ENCODE data around the gene FAM153A. TPM values are rescaled to one million over a fixed set of nuclear protein-coding genes. Genes with fewer than 3 reads are reported as not detected.

FAM153A gene
- total and polyA plus RNA-seq, 2 experiments from 2014 or later, result not detected

Other genes starting within 250 kb of the FAM153A start
- 21.9 and 22.9 TPM in 2 replicates for gene FAM193B, start 228.3 kb downstream of the FAM153A start, total RNA-seq (2014; rRNA removed; shearing (Covaris generic))
- gene FAM193B, start 228.3 kb downstream of the FAM153A start, polyA plus RNA-seq (2016; fragmentation: Nextera tagmentation; extraction: Ambion mirVana), result 6.1 and 8.0 TPM in 2 replicates
- gene TMED9, start 190.7 kb downstream of the FAM153A start, total RNA-seq (2014; rRNA removed; shearing (Covaris generic)), result 137 and 138 TPM in 2 replicates
- gene TMED9, start 190.7 kb downstream of the FAM153A start, polyA plus RNA-seq (2016; fragmentation: Nextera tagmentation; extraction: Ambion mirVana), result 254 and 282 TPM in 2 replicates
- 42.7 and 53.5 TPM in 2 replicates for gene B4GALT7, start 182.8 kb downstream of the FAM153A start, total RNA-seq (2014; rRNA removed; shearing (Covaris generic))
- gene B4GALT7, start 182.8 kb downstream of the FAM153A start, polyA plus RNA-seq (2016; fragmentation: Nextera tagmentation; extraction: Ambion mirVana), result 35.2 and 37.9 TPM in 2 replicates
- gene PROP1, start 213.3 kb upstream of the FAM153A start, total RNA-seq (2014; rRNA removed; shearing (Covaris generic)), result not detected in 2 replicates
- not detected in 2 replicates for gene PROP1, start 213.3 kb upstream of the FAM153A start, polyA plus RNA-seq (2016; fragmentation: Nextera tagmentation; extraction: Ambion mirVana)